SU-DHL-6 (cell line): Measurements from ENCODE around the gene MINK1.
"Not testable (repeated sequence)": the region's sequence is repeated elsewhere in the genome, so short reads cannot be mapped to it uniquely, and the experiment has no call there.

ENCODE experiments used
- H2AFZ ChIP-seq: fragments of 200-600 bp; sonication (generic); 2 replicates; pipeline ENCODE4 v1.6.1; 2014; ENCODE audit warnings: low read depth, mild to moderate bottlenecking, moderate library complexity, mixed read lengths, antibody characterized with exemption, low read length; ENCODE audit not compliant: severe bottlenecking
- H3F3A ChIP-seq: fragments of 200-600 bp; shearing (Covaris generic); 2 replicates; pipeline ENCODE4 v1.6.0; 2016; ENCODE audit warnings: antibody characterized with exemption, mild to moderate bottlenecking; ENCODE audit not compliant: insufficient read depth
- H3K27ac ChIP-seq: fragments of 200-600 bp; sonication (generic); 2 replicates; pipeline ENCODE4 v1.5.1; 2016; ENCODE audit warnings: low read depth, mild to moderate bottlenecking, low read length, moderate library complexity, mixed read lengths
- H3K27me3 ChIP-seq: fragments of 200-600 bp; sonication (generic), shearing (Covaris generic); 2 replicates; pipeline ENCODE4 v1.6.0; 2014; ENCODE audit warnings: mild to moderate bottlenecking, low read length
- H3K36me3 ChIP-seq: fragments of 200-600 bp; sonication (generic); 2 replicates; pipeline ENCODE4 v1.6.1; 2014; ENCODE audit warnings: mild to moderate bottlenecking, low read length, mixed read lengths
- H3K4me2 ChIP-seq: fragments of 300-600, 200-600 bp; shearing (Covaris generic), sonication (generic); 2 replicates; pipeline ENCODE4 v1.6.0; 2014; ENCODE audit warnings: low read length, low read depth, mild to moderate bottlenecking; ENCODE audit not compliant: poor library complexity, severe bottlenecking
- H3K4me3 ChIP-seq: fragments of 200-600 bp; sonication (generic); 2 replicates; pipeline ENCODE4 v1.5.1; 2014; ENCODE audit warnings: antibody characterized with exemption, low read length, mild to moderate bottlenecking, mixed read lengths; ENCODE audit not compliant: insufficient read depth, poor library complexity, severe bottlenecking
- H3K79me2 ChIP-seq: fragments of 200-600 bp; sonication (generic); 2 replicates; pipeline ENCODE4 v1.6.1; 2014; ENCODE audit warnings: mild to moderate bottlenecking, low read length, moderate library complexity; ENCODE audit not compliant: insufficient read depth
- H3K9ac ChIP-seq: fragments of 200-600 bp; sonication (generic); 2 replicates; pipeline ENCODE4 v1.7.0; 2014; ENCODE audit warnings: mild to moderate bottlenecking, low read length
- H3K9me2 ChIP-seq: fragments of 200-600 bp; sonication (generic); replicated peaks from 2 replicates; pipeline ENCODE4 v1.6.1; 2014; ENCODE audit warnings: low read length; ENCODE audit not compliant: insufficient read depth
- H3K9me3 ChIP-seq: fragments of 200-600 bp; sonication (generic); 2 replicates; pipeline ENCODE4 v1.6.1; 2014; ENCODE audit warnings: low read length, mixed read lengths; ENCODE audit not compliant: insufficient read depth
- H4K20me1 ChIP-seq: fragments of 200-600 bp; sonication (generic); 2 replicates; pipeline ENCODE4 v1.6.1; 2014; ENCODE audit warnings: low read depth, mild to moderate bottlenecking, antibody characterized with exemption, low read length, moderate library complexity, mixed read lengths
- EZH2phosphoT487 ChIP-seq: fragments of 200-600 bp; sonication (generic), shearing (Covaris generic); conservative IDR thresholded peaks from 2 replicates; pipeline ENCODE4 v1.6.1; 2018; ENCODE audit warnings: mild to moderate bottlenecking, antibody characterized with exemption, low read length, moderate library complexity, mixed read lengths
- TF ChIP-seq, protein P1 (sequence below): fragments of 200-600 bp; sonication (generic); IDR thresholded peaks from one replicate; pipeline ENCODE4 v1.5.1; 2017; ENCODE audit warnings: antibody characterized with exemption, mild to moderate bottlenecking, low read length, moderate library complexity; ENCODE audit not compliant: insufficient read depth, poor library complexity, severe bottlenecking

MINK1 gene

GRCh38 chr17:4903051-4903818 is 70.1 kb downstream of the MINK1 start, which contains the start of gene CHRNE:
Gene CHRNE (minus strand): TSS chr17:4903098. CDS start chr17:4903063, 35 bp downstream.
- Histone ChIP-seq H2AFZ (no peak within 1 kb of the TSS), H3K9me2 (no peaks in the 10 kb centered on the region), H3K9ac (no peak within 1 kb of the TSS), H3F3A (peaks cover 4% of the 10 kb centered on the region; the same call in 1 of the 2 replicates), H4K20me1 (no peaks in the 10 kb centered on the region), H3K36me3 (no peaks in the 10 kb centered on the region), H3K27me3 (no peaks in the 10 kb centered on the region), H3K4me3 (no peak within 1 kb of the TSS), H3K4me2 (peak within 1 kb of the TSS; percentile 27), H3K79me2 (no peaks in the 10 kb centered on the region), H3K27ac (no peak within 1 kb of the TSS), H3K9me3 (no peaks in the 10 kb centered on the region)
- TF ChIP-seq, protein P1, sequence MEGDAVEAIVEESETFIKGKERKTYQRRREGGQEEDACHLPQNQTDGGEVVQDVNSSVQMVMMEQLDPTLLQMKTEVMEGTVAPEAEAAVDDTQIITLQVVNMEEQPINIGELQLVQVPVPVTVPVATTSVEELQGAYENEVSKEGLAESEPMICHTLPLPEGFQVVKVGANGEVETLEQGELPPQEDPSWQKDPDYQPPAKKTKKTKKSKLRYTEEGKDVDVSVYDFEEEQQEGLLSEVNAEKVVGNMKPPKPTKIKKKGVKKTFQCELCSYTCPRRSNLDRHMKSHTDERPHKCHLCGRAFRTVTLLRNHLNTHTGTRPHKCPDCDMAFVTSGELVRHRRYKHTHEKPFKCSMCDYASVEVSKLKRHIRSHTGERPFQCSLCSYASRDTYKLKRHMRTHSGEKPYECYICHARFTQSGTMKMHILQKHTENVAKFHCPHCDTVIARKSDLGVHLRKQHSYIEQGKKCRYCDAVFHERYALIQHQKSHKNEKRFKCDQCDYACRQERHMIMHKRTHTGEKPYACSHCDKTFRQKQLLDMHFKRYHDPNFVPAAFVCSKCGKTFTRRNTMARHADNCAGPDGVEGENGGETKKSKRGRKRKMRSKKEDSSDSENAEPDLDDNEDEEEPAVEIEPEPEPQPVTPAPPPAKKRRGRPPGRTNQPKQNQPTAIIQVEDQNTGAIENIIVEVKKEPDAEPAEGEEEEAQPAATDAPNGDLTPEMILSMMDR: peak; percentile 84
- TF ChIP-seq EZH2phosphoT487: no peak

DNA sequence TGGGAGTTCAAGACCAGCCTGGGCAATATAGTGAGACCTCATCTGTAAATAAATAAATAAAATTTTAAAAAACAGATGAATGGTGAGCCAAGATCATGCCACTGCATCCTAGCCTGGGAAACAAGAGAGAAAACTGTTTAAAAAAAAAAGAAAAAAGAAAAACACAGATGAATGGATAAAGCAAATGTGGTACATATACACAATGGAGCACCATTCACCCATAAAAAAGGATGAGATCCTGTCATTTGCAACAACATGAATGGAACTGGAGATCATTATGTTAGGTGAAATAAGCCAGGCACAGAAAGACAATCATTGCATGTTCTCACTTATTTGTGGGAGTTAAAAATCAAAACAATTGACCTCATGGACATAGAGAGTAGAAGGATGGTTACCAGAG is 73.5 kb downstream of the MINK1 start:
- H3K4me3 ChIP-seq, H3K9ac ChIP-seq, H3K36me3 ChIP-seq, H3K27me3 ChIP-seq, H3K4me2 ChIP-seq, H3F3A ChIP-seq, H2AFZ ChIP-seq, H3K9me2 ChIP-seq, H4K20me1 ChIP-seq, H3K27ac ChIP-seq, H3K79me2 ChIP-seq, H3K9me3 ChIP-seq: not testable (repeated sequence)

DNA sequence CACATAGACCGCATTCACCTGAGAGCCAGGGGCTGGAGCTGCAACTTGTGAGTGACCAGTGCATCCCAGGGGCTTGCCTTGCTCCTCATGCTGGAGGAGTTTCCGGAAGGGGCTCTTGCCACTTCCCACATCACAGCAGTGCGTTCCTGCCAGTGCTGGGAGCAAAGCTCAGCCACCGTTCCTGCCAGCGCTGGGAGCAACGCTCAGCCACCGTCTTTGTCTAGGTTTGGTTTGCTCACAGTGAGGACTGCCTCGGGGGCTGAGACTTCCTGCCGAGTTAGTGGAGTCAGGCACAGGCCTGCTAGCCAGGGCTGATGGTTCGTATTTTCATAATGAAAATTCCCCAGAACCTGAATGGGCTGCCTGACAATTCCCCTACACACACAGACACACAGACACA is 75.2 kb downstream of the MINK1 start:
- Histone ChIP-seq H3K4me2 (no peak overlapping the region), H3K4me3 (no peak overlapping the region), H3K27me3 (no peaks in the 10 kb centered on the region), H3K79me2 (no peaks in the 10 kb centered on the region), H3K36me3 (no peaks in the 10 kb centered on the region), H3K9me3 (no peaks in the 10 kb centered on the region), H4K20me1 (no peaks in the 10 kb centered on the region), H3K9ac (no peak overlapping the region), H3F3A (no peaks in the 10 kb centered on the region), H3K27ac (no peak overlapping the region), H2AFZ (no peak overlapping the region), H3K9me2 (no peaks in the 10 kb centered on the region)
- TF ChIP-seq, protein P1: no peak
- TF ChIP-seq EZH2phosphoT487: no peak

- no peaks in the 10 kb centered on the region for H3K9me3 ChIP-seq
- H3K79me2 ChIP-seq: no peaks in the 10 kb centered on the region
- no peaks in the 10 kb centered on the region for H3K36me3 ChIP-seq
- no peaks in the 10 kb centered on the region for H3K27me3 ChIP-seq
- no peak overlapping the region for H3K27ac ChIP-seq
- no peak overlapping the region for H3K9ac ChIP-seq
- H3K9me2 ChIP-seq: no peaks in the 10 kb centered on the region
- no peak overlapping the region for H3K4me3 ChIP-seq
- H3K4me2 ChIP-seq: no peak overlapping the region
- H2AFZ ChIP-seq: no peak overlapping the region
- H3F3A ChIP-seq: no peaks in the 10 kb centered on the region
- TF ChIP-seq, protein P1: peak; percentile 32
- TF ChIP-seq EZH2phosphoT487: no peak
- H4K20me1 ChIP-seq: no peaks in the 10 kb centered on the region
Observed at GRCh38 chr17:4908711-4909496, 75.8 kb downstream of the MINK1 start.
